HG02678 (cell line): Measurements from ENCODE around the gene CLCF1.
A peak's percentile ranks its signal among the peaks of the same experiment; 100 is the strongest.

Experiments used
- ATAC-seq: cut with Tn5 transposase; IDR thresholded peaks from one replicate; pipeline ENCODE4 v1.9.1; 2021; ENCODE audit warnings: mild to moderate bottlenecking, moderate library complexity; ENCODE audit not compliant: unreplicated experiment

CLCF1 gene

DNA sequence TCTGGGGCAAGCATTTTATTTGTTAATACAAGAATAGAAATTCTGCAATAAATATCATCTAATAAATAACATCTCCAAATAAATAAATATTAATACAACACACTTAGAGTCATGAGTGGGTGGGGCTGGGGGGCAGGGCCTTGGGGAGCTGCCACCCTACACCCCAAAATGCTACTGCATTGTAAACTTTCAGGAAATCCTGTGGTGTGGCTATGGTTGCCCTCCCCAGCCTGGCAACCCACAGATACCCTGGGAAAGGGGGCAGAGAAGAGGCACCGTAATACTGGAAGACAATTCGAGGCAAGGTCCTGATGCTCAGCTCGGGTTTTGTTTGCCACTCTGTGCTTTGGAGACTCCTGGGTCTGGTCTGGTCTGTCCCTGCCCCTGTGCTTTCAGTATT lies 9.2 kb downstream of the CLCF1 start:
- no peak for ATAC-seq

DNA sequence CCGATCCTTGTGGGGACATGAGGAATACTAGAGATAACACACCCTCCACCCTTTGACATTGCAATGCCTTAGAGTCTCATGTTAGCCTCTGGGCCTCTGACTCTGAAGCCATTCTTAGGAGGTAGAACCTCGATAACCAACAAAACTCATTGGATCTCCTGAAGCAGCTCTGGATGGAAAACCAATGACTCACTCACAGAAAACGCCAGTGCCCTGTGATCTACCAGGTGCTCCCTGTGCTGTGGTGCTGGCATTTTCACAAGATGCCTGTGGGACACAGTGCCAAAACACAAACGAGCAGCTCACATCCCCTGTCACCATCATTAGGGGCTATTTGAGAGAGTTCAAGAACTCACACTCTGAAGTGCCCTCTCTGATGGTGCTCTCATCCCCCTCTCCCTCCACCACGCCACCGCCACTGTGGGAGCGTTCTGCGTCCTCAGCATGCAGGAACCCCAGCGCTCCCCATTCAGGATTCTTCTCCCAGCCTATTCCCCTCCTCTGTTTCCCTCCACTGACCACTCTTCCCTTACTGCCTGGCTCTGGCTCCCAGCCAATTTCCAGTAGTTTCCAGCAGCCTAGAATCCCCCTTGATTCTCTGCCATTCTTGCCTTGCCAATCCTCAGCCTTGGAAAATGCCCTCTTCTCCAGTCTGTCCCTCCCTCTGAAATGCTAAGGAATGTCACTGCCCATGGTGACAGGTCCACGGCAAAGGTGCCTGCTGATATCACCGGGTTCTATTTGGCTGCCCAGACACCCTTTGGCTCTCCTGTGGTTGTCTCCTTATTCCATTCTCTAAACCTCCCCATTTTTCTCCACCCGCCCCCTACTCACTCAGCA lies 15.3 kb downstream of the CLCF1 start:
- no peak for ATAC-seq

DNA sequence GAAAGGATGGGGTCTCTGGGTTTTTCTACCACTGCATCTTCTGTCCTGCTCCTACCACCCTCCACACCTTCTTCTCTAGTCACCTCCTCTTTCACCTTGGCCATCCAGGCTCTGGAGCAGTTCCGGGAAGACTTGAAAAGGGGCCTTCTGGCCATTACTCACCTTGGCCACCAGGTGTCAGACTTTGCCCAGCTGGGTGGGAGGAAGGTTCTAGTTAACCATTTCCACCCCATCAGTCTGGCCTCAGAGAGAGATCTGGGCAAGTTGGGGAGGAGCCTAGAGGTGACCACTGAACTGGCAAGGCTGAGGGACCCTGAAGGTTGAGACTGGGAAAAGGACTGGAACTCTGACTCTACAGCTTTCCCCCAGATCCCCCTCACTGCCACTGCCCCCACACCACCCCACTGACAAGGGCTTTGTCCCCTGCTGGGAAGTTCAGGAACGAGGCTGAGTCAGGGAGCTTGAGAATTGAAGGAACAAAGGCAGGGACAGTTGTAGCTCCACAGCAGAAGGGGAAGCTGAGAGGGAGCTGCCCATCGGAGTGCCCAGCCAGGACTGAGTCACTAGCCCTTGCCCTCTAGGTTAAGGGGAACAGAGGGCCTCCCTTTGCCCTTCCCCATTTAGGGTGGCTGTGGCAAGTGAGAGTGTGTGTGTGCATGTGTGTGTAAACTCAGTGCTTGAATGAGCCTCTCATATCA lies 16.4 kb downstream of the CLCF1 start:
- no peak for ATAC-seq

DNA sequence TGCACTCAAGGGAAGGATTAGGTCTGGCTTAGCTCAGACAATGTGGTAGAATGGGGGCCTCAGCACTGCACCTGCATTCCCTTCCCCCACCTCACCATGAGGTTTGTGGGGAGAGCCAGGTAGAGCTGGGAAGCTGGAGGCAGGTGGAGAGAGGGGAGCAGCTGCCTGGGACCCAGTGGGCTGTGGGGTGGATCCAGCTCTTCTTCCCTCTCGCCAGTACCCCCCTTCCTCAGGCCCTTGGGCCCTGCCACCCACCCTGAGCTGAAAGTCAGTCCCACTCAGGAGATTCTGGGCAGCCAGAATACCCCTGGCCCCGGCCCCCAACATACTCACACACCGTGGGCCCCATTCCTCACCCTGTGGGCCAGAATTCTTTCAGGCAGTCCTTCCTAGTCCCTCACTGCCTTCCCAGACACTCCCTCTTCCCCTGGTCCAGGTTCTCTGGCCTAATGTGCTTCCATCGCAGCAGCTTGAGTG lies 17.0 kb downstream of the CLCF1 start:
- no peak for ATAC-seq

- no peak for ATAC-seq
These were observed 17.5 kb downstream of the CLCF1 start for GRCh38 chr11:67355794-67356386.

DNA sequence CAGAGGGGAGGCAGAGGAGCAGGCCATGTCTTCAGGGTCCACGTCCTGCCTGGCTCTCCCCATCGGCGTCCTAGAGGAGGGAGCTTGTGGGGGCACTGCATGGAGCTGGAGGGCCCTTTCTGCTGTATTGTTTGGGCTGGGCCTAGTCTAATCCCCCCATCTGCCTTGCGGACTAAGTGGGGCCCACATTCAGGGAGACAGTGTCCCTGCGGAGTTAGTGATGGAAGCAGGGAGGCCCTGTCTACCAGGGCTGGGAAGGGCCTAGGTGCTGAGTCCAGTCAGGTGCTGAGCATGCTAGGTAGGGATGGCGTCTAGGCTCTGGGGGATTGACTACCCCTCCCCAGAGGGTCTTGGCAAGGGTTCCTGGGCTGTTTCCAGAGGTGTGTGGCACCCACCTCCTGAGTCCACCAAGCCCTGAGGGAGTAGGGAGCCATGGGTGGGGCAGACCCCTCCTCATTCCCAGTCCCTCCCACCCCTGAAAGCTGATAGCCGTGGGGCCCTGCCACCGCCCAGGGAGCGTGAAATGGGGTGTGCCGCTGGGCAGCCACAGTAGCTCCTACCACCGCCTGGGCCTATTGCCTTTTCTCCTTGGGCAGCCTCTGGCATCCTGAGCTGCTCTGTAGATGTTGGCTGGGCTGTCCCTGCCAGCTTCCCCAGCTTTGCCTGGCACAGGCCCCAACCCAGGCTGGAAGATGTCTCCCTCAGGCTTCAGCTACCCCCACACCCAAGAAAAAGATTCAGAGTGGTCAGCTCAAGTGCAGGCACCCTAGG lies 18.2 kb downstream of the CLCF1 start:
- no peak for ATAC-seq

DNA sequence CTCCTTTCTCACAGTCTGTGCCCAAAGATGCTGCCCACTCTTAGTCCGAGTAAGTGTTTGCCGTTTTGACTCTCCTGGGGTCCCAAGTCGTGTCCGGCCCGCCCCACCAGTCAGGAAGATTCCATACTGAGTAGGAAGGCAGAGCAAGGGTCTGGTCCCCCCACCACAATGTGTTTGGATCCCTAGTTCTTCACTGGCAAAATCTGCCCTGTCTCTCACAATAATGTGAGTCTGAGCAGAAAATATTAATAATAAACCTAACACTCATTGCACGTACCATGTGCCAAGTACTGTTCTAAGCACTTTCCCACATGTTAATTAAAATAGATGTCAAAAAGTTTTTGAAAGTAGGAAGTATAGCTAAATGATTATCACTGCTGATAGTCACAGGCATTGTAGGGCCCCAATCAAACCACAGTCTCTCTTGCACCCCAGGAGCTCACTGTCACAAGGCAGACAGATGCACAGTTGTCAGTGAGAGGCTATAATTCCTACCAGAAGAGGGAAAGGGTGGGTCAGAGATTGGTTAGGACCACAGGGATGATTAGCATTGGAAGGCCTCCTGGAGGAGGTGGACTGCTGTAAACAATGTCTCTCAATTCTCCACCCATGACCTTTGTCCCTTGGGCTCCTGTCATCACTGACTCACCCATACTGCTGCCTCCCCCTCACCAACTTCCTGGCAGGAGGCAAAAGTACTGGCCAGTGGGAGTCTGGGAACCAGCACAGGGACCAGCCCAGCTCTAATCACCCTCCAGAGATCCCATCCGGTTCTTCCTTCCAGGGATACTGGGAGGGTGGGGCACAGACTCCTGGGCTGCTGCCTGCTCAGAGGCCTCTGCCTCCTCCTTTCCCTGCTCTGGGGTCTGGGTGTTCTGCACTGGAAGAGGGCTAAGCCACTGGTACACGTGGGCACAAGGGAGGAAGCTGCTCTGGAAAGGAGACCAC lies 19.0 kb downstream of the CLCF1 start:
- ATAC-seq, result no peak

- peak; percentile 78 for ATAC-seq
These were observed 19.9 kb downstream of the CLCF1 start, which contains the start of gene POLD4 for GRCh38 chr11:67353317-67354074. TSS of gene POLD4 (minus strand) at chr11:67353546. CDS start at chr11:67353399, 147 bp downstream.

GRCh38 chr11:67352546-67353316 lies 20.7 kb downstream of the CLCF1 start:
- ATAC-seq, result peak; percentile 2

- no peak for ATAC-seq
These were observed 22.0 kb downstream of the CLCF1 start for GRCh38 chr11:67351275-67352005.

DNA sequence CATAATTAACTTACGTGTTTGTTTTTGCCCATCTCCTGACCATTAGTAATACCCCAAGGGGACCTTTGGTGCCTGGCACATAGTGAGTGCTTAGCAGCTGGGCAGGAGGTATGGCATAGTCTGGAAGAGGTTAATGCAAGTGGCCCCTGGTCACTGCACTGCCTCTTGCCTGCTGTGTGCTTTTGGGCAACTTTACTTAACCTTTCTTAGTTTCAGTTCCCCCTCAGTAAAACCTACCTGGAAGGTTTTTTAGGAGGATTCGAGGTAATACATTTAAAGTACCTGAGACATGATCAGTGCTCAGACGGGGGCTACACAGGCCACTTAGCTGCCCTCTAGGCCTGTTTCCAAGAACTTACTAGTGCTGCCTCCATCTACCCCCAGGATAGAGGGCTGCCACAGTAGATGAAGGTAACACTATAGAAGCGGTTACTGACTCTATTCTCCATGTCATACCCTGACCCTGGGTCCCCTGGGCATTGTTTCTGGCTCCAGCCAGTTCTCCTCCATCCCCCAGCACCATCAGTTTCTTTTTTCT lies 23.4 kb downstream of the CLCF1 start:
- no peak for ATAC-seq

DNA sequence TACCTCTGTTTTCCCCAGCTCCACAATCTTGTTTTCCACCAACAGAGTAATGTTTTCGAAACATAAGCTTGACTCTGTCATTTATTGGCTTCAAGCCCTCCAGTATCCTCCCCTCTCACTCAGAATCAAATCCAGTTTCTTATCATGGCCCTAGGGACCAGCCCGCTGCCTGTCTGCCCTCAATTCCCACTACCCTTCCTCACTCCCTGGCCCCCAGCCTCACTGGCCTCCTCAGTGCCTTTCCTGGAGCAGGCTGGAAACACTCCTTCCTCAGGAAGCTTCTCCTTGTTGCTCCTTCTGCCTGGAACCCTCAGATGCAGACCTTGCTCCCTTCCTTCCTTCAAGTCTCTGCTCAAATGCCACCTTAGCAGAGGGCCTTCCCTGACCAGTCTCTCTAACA lies 23.9 kb downstream of the CLCF1 start:
- no peak for ATAC-seq

DNA sequence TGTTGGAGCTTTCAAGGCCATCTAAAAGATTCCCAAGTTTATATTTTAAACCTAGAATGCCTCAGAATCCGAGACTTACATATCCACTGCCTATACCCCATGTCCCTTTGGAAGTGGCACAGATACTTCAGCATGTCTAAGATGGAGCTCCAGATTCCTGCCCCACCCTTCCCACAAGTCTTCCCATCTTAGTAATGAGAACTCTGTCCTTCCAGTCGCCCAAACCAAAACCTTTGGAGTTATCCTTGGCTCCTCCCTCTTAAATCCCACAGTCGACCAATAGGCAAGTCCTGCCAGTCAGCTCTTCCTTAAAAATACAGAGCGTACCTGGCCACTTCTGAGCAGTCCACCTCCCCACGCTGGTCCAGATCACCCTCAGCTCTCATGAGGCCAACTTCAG lies 24.4 kb downstream of the CLCF1 start:
- ATAC-seq, result no peak

DNA sequence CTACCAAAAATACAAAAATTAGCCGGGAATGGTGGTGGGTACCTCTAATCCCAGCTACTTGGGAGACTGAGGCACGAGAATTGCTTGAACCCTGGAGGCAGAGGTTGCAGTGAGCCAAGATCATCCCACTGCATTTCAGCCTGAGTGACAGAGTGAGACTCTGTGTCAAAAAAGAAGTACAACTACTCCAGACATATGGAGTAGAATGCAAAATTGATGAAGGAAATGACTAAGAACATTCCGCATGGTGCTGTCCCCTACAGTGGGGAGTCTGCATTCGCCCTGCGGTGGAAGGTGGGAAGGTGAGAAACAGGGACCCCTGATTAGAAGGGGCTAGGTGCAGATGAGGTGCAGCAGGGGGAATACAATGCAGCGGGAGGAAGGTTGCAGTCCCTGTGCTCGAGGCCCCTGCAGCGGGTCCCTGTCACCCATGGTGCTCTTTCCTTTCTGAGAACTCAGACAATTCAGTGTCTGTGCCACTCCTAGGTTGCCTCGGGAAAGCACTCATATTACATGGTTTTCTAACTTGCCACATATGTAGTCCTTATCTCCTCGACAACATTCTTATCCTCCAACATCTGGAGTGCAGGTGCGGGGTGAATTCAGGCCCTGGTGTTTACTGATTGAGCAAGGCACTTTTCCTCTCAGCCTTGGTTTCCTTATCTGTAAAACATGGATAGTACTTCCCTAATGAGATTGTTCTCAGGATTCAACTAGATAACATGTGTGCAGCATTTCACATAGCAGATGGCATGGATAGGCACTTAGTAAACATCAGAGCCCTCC lies 25.2 kb downstream of the CLCF1 start:
- ATAC-seq, result no peak

GRCh38 chr11:67345920-67346819 lies 27.2 kb downstream of the CLCF1 start:
- no peak for ATAC-seq
